CD4-positive, alpha-beta memory T cell (primary cell): Measurements from ENCODE around the gene PPP4R3A. TPM values are rescaled to one million over a fixed set of nuclear protein-coding genes. Genes with fewer than 3 reads are reported as not detected.

Experiments
- CTCF ChIA-PET: fragments of 350-600 bp; sonication (Branson Sonifier 250); formaldehyde crosslinking; loops from one replicate; lab custom pipeline; 2021; ENCODE audit warnings: inconsistent platforms; ENCODE audit not compliant: partially characterized antibody; lab: Charles Lee
- POLR2A ChIA-PET: fragments of 350-600 bp; sonication (Branson Sonifier 250); formaldehyde crosslinking; loops from one replicate; lab custom pipeline; 2021; ENCODE audit not compliant: partially characterized antibody; lab: Charles Lee
- DNase-seq, 5 donors: peaks; one replicate each; pipeline versions ENCODE4 v3.0.0 to v3.0.0-alpha.2; 2020 to 2022; ENCODE audit warnings: mixed read lengths in 1 of 5
- H3K27ac ChIP-seq: one replicate; pipeline ENCODE4 v1.7.0; 2013; ENCODE audit warnings: low read depth, low read length
- H3K27me3 ChIP-seq: 2 replicates; pipeline ENCODE4 v1.7.0; 2013; ENCODE audit warnings: mild to moderate bottlenecking, low read length, moderate library complexity; ENCODE audit not compliant: insufficient read depth
- H3K36me3 ChIP-seq: 2 replicates; pipeline ENCODE4 v1.7.0; 2013; ENCODE audit warnings: mild to moderate bottlenecking, low read length, moderate library complexity; ENCODE audit not compliant: insufficient read depth
- H3K4me1 ChIP-seq: 2 replicates; pipeline ENCODE4 v1.7.0; 2013; ENCODE audit warnings: mild to moderate bottlenecking, low read length, moderate library complexity; ENCODE audit not compliant: insufficient read depth
- H3K4me3 ChIP-seq, 2 donors: one replicate each; pipeline ENCODE4 v1.7.0; 2013; ENCODE audit warnings: low read length in 2 of 2, mild to moderate bottlenecking in 1 of 2
- H3K9me3 ChIP-seq, 2 donors: one replicate each; pipeline ENCODE4 v1.7.0; 2013; ENCODE audit warnings: low read length in 2 of 2, control low read depth in 1 of 2; ENCODE audit not compliant: control insufficient read depth in 1 of 2
- H3K27ac Mint-ChIP-seq, 7 donors: one replicate each; pipeline ENCODE4 v1.8.0; 2020 to 2021; ENCODE audit warnings: mixed read lengths in 7 of 7, mild to moderate bottlenecking in 6 of 7, inconsistent platforms in 3 of 7, moderate library complexity in 3 of 7
- H3K27me3 Mint-ChIP-seq, 2 donors: one replicate each; pipeline ENCODE4 v1.8.0; 2020 to 2021; ENCODE audit warnings: mixed read lengths in 2 of 2
- H3K36me3 Mint-ChIP-seq, 2 donors: one replicate each; pipeline ENCODE4 v1.8.0; 2020 to 2021; ENCODE audit warnings: mixed read lengths in 2 of 2, inconsistent platforms in 1 of 2, mild to moderate bottlenecking in 1 of 2
- H3K4me1 Mint-ChIP-seq, 4 donors: one replicate each; pipeline ENCODE4 v1.8.0; 2020 to 2021; ENCODE audit warnings: mixed read lengths in 4 of 4, mild to moderate bottlenecking in 1 of 4
- H3K4me3 Mint-ChIP-seq, 8 donors: one replicate each; pipeline ENCODE4 v1.8.0; 2020 to 2021; ENCODE audit warnings: mixed read lengths in 8 of 8, mild to moderate bottlenecking in 7 of 8, moderate library complexity in 6 of 8, inconsistent platforms in 3 of 8
- H3K9me3 Mint-ChIP-seq, 8 donors: one replicate each; pipeline ENCODE4 v1.8.0; 2020 to 2021; ENCODE audit warnings: mixed read lengths in 8 of 8, mild to moderate bottlenecking in 5 of 8, inconsistent platforms in 3 of 8, moderate library complexity in 1 of 8
- intact Hi-C: fragments of 100-400 bp; cut with micrococcal nuclease; formaldehyde crosslinking; loops from one replicate; pipeline ENCODE4 v1.15.1; 2023
- polyA plus RNA-seq, 2 donors: library from polyadenylated mRNA; unstranded; fragments of 300-500 nt; fragmentation: Illumina TruSeq; gene quantifications; one replicate each; pipeline ENCODE4 v1.2.3, GENCODE V29; 2021
- total RNA-seq, 2 experiments: library from RNA; stranded (reverse); gene quantifications; one replicate each; pipeline ENCODE4 v1.2.3, GENCODE V29; 2021

The PPP4R3A gene
- total and polyA plus RNA-seq, 4 experiments from 2014 or later: 58.7 to 169 (median 146) TPM

DNA sequence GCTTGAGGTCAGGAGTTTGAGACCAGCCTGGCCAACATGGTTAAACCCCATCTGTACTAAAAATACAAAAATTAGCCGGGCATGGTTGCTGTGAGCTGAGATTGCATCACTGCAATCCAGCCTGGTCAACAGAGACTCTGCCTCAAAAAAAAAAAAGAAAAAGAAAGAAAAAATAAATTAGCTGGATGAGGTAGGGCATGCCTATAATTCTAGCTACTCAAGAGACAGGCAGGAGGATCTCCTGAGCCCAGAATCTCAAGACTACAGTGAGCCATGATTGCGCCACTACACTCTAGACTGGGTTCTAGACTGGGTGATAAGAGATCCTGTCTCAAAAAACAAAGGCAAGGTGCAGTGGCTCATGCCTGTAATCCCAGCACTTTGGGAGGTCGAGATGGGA lies 16.9 kb downstream of the PPP4R3A start:
- intact Hi-C loops: no loop called here

DNA sequence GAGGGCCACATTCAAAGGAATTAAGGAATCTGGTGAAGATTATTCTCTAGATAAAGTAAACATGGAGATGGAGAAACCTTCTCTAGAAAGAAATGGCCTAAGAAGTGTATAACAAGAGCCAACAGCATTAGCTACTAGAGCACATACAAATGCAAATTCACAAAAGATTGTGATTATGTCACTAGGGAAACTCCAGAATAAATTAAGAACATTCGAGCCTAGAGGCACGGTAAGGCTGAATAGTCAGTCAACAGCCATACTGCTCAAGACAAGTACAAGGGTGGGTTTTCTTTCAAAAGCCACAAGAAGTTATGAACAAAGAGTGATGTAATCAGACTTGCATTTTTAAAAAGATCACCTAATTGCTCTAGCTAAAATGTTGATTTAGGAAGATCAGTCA lies 25.4 kb downstream of the PPP4R3A start:
- Mint-ChIP-seq H3K4me3 (no peak overlapping the region), H3K4me1 (peaks cover 35 to 81% (median 51%) of the 10 kb centered on the region in 4 donors), H3K27me3 (no peaks in the 10 kb centered on the region), H3K36me3 (peaks cover 54 to 84% of the 10 kb centered on the region in 2 donors), H3K27ac (peak overlapping the region in 6 of 7 donors; percentile 2 to 83 (median 60)), H3K9me3 (no peaks in the 10 kb centered on the region)
- peak overlapping the region; percentile 6 for H3K27ac ChIP-seq
- DNase-seq: peak in 1 of 5 donors; percentile 46
- intact Hi-C loops: loop anchor here (2.0 to 10.0 kb wide), 2 partner anchors 426 to 510 kb away; no protein-coding TSS in a partner anchor
- no peaks in the 10 kb centered on the region for H3K27me3 ChIP-seq
- POLR2A ChIA-PET: no interaction called here
- H3K9me3 ChIP-seq: no peaks in the 10 kb centered on the region
- CTCF ChIA-PET: interaction anchor here (1.3 to 1.4 kb wide), 3 partner anchors 17 to 512 kb away, joined by 3 to 4 read pairs (median 4); no protein-coding TSS in a partner anchor
- peaks cover 23% of the 10 kb centered on the region for H3K4me1 ChIP-seq
- H3K36me3 ChIP-seq: peaks cover 74% of the 10 kb centered on the region
- H3K4me3 ChIP-seq: no peak overlapping the region

More for the DNA sequence above, 16.9 kb downstream of the PPP4R3A start:
- peak overlapping the region in 2 of 8 donors; percentile 15 to 59 for H3K4me3 Mint-ChIP-seq
- CTCF ChIA-PET: no interaction called here
- Histone ChIP-seq H3K27ac (no peak overlapping the region), H3K4me1 (peaks cover 60% of the 10 kb centered on the region), H3K9me3 (no peaks in the 10 kb centered on the region), H3K4me3 (no peak overlapping the region), H3K27me3 (no peaks in the 10 kb centered on the region), H3K36me3 (peaks cover 13% of the 10 kb centered on the region)
- H3K27me3 Mint-ChIP-seq: no peaks in the 10 kb centered on the region
- peaks cover 13 to 52% of the 10 kb centered on the region in 2 donors for H3K36me3 Mint-ChIP-seq
- H3K4me1 Mint-ChIP-seq: peaks cover 49 to 82% (median 68%) of the 10 kb centered on the region in 4 donors
- no peak for DNase-seq
- H3K9me3 Mint-ChIP-seq: no peaks in the 10 kb centered on the region
- peak overlapping the region in 1 of 7 donors; percentile 72 for H3K27ac Mint-ChIP-seq
- POLR2A ChIA-PET: no interaction called here

DNA sequence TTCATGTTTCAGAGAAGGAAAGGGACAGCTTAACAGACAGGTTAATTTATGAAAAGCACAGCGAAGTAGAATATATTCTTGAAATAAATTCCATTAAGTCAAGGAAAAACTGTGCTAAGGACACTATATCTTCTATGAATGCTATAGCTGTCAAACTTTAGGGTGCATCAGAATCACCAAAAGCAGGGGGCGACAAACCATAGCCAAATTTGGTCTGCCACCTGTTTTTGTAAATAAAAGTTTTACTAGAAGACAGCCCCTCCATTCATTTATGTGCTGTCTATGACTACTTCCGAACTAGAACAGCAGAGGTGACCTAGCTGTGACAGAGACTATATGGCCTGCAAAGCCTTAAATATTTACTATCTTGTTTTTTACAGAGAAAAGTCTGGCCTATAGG lies 25.9 kb downstream of the PPP4R3A start:
- CTCF ChIA-PET: interaction anchor here (1.2 to 1.4 kb wide), 3 partner anchors 16 to 513 kb away, joined by 3 to 5 read pairs (median 4); no protein-coding TSS in a partner anchor
- DNase-seq: no peak
- intact Hi-C loops: loop anchor here (2.0 to 10.0 kb wide), 2 partner anchors 427 to 511 kb away; no protein-coding TSS in a partner anchor
- H3K9me3 ChIP-seq: no peaks in the 10 kb centered on the region
- H3K27ac Mint-ChIP-seq: peak overlapping the region in 5 of 7 donors; percentile 19 to 83 (median 46)
- H3K27ac ChIP-seq: peak overlapping the region; percentile 6
- POLR2A ChIA-PET: no interaction called here
- no peaks in the 10 kb centered on the region for H3K27me3 Mint-ChIP-seq
- H3K4me1 Mint-ChIP-seq: peaks cover 36 to 79% (median 50%) of the 10 kb centered on the region in 4 donors
- H3K36me3 ChIP-seq: peaks cover 69% of the 10 kb centered on the region
- H3K9me3 Mint-ChIP-seq: no peaks in the 10 kb centered on the region
- no peak overlapping the region for H3K4me3 ChIP-seq
- peaks cover 27% of the 10 kb centered on the region for H3K4me1 ChIP-seq
- no peak overlapping the region for H3K4me3 Mint-ChIP-seq
- no peaks in the 10 kb centered on the region for H3K27me3 ChIP-seq
- H3K36me3 Mint-ChIP-seq: peaks cover 51 to 82% of the 10 kb centered on the region in 2 donors

DNA sequence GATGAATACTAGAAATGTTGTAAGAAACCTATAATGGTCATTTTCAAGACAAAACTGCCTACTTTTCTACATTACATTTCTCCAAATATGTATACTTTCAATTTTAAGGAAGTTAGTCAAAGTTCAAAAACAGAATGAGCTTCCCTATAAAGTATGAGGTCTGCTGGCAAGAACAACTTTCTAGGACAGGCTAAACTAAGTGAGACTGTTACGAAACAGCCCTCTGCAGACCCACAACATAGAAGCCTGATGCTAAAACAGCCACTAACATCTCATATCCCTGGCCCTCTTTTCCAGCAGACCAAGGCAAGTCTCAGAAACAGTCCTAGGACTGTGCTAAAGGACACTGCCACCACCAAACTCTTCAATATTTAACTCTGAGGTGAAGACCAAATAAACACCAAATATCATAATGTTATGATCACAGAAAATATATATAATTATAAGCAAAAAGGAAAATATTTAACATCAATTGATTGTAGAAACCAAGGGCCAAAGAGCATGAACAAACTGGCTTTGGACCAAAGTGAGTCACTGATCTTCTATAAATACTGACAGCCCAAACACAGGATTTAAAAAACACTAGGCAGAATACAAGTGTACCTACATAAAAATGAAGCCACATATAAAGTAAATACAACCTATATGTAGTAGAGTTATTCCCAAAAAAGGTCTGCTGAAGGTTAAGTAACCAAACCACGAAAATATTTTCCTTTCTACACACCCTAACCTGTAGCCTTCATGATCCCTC lies 27.7 kb downstream of the PPP4R3A start:
- Mint-ChIP-seq H3K4me1 (peaks cover 42 to 84% (median 56%) of the 10 kb centered on the region in 4 donors), H3K9me3 (no peaks in the 10 kb centered on the region), H3K4me3 (no peak overlapping the region), H3K27ac (peak overlapping the region in 4 of 7 donors; percentile 24 to 57 (median 40)), H3K36me3 (peaks cover 63 to 86% of the 10 kb centered on the region in 2 donors), H3K27me3 (no peaks in the 10 kb centered on the region)
- ChIA-PET CTCF (no interaction called here), POLR2A (no interaction called here)
- Histone ChIP-seq H3K27me3 (no peaks in the 10 kb centered on the region), H3K4me3 (no peak overlapping the region), H3K36me3 (peaks cover 72% of the 10 kb centered on the region), H3K27ac (no peak overlapping the region), H3K4me1 (peaks cover 34% of the 10 kb centered on the region), H3K9me3 (no peaks in the 10 kb centered on the region)
- no peak for DNase-seq
- intact Hi-C loops: loop anchor here (10.0 kb wide), 1 partner anchor 512 kb away; no protein-coding TSS in a partner anchor

DNA sequence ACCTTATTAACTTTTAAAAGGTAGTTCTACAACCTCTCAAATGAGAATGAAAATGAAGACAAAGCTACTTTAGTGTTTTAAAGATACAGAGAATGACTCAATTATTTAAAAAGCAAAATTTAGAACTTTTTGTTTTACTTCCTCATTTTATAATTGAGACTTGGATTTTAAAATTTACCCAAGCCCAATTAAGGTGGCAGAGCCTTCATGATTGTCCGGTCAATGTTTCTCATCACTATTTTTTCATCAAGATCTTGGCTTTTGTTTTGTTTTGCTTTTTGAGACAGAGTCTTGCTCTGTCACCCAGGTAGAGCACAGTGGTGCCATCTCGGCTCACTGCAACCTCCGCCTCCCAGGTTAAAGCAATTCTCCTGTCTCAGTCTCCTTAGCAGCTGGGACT lies 32.7 kb downstream of the PPP4R3A start:
- DNase-seq: no peak
- POLR2A ChIA-PET: interaction anchor here (0.5 kb wide), 1 partner anchor 233 kb away, joined by 3 read pairs; the partner anchor contains the start of gene GPR68
- H3K27ac ChIP-seq: no peak overlapping the region
- peaks cover 26% of the 10 kb centered on the region for H3K4me1 ChIP-seq
- H3K9me3 ChIP-seq: no peaks in the 10 kb centered on the region
- Mint-ChIP-seq H3K36me3 (peaks cover 61 to 86% of the 10 kb centered on the region in 2 donors), H3K4me3 (no peak overlapping the region), H3K4me1 (peaks cover 28 to 56% (median 33%) of the 10 kb centered on the region in 4 donors), H3K9me3 (no peaks in the 10 kb centered on the region), H3K27me3 (no peaks in the 10 kb centered on the region), H3K27ac (peak overlapping the region in 2 of 7 donors; percentile 14 to 25)
- peaks cover 79% of the 10 kb centered on the region for H3K36me3 ChIP-seq
- no peak overlapping the region for H3K4me3 ChIP-seq
- H3K27me3 ChIP-seq: no peaks in the 10 kb centered on the region
- intact Hi-C loops: no loop called here
- CTCF ChIA-PET: interaction anchor here (0.9 kb wide), 1 partner anchor 300 kb away, joined by 3 read pairs; no protein-coding TSS in a partner anchor

GRCh38 chr14:91473046-91473445 lies 37.1 kb downstream of the PPP4R3A start:
- intact Hi-C loops: no loop called here

DNA sequence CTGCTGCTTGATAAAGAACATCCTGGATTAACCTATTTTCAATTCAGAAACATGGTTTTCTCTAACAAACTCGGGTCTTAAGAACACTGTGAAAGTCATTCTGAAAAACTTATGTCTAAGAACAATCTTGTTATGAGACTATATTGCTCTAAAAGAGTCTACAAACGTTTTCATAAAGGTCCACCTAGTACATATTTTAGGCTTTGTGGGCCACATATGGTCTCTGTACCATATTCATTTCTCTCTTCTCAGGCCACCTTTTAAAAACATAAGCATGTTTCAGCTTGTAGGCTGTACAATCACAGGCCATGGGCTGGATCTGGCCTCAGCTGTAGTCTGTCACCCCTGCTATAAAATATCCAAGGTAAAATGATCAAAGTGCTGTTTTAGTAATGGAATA lies 39.9 kb downstream of the PPP4R3A start:
- POLR2A ChIA-PET: no interaction called here
- no peaks in the 10 kb centered on the region for H3K9me3 ChIP-seq
- Mint-ChIP-seq H3K36me3 (peaks cover 54 to 72% of the 10 kb centered on the region in 2 donors), H3K27me3 (no peaks in the 10 kb centered on the region), H3K27ac (peak overlapping the region in 6 of 7 donors; percentile 8 to 81 (median 48)), H3K9me3 (no peaks in the 10 kb centered on the region), H3K4me1 (peaks cover 0 to 23% (median 13%) of the 10 kb centered on the region in 4 donors), H3K4me3 (no peak overlapping the region)
- H3K4me1 ChIP-seq: no peaks in the 10 kb centered on the region
- intact Hi-C loops: no loop called here
- no peak overlapping the region for H3K4me3 ChIP-seq
- H3K27me3 ChIP-seq: no peaks in the 10 kb centered on the region
- peaks cover 73% of the 10 kb centered on the region for H3K36me3 ChIP-seq
- CTCF ChIA-PET: no interaction called here
- DNase-seq: no peak
- no peak overlapping the region for H3K27ac ChIP-seq

More at GRCh38 chr14:91473046-91473445, 37.1 kb downstream of the PPP4R3A start:
- Mint-ChIP-seq H3K36me3 (peaks cover 60 to 75% of the 10 kb centered on the region in 2 donors), H3K27me3 (no peaks in the 10 kb centered on the region), H3K27ac (peak overlapping the region in 5 of 7 donors; percentile 4 to 62 (median 41)), H3K9me3 (no peaks in the 10 kb centered on the region), H3K4me3 (peak overlapping the region in 1 of 8 donors; percentile 51), H3K4me1 (peaks cover 6 to 31% (median 13%) of the 10 kb centered on the region in 4 donors)
- Histone ChIP-seq H3K27me3 (no peaks in the 10 kb centered on the region), H3K36me3 (peaks cover 71% of the 10 kb centered on the region), H3K27ac (no peak overlapping the region), H3K9me3 (no peaks in the 10 kb centered on the region), H3K4me1 (peaks cover under 1% of the 10 kb centered on the region), H3K4me3 (no peak overlapping the region)
- CTCF ChIA-PET: interaction anchor here (0.6 to 1.2 kb wide), 2 partner anchors 46 to 53 kb away, joined by 3 read pairs; no protein-coding TSS in a partner anchor
- POLR2A ChIA-PET: no interaction called here
- DNase-seq: no peak
